ENCODE data around the gene STAT2.

GRCh38 chr12:56385873-56386272, 26.0 kb upstream of the STAT2 start:
- TF ChIP-seq CTCF (IDR thresholded peaks at IDR 0.05) (no peak), EP300 (IDR thresholded peaks at IDR 0.05) (no peak), POLR2AphosphoS5 (IDR thresholded peaks at IDR 0.05) (no peak)

Measured in stomach (tissue), 4 donors.